Spinal cord (tissue), 10 donors: ENCODE data around the gene AEBP1. TPM values are rescaled to one million over a fixed set of nuclear protein-coding genes. Genes with fewer than 3 reads are reported as not detected.

Source experiments
- DNase-seq, 6 donors: peaks; one replicate each; pipeline versions ENCODE4 v3.0.0 to v3.0.0-alpha.2; 2013 to 2015; ENCODE audit warnings: low spot score in 6 of 6, low read depth in 4 of 6
- H3K27ac ChIP-seq: one replicate; pipeline ENCODE4 v1.5.1; 2013; ENCODE audit warnings: low read depth, low read length, control low read depth
- H3K27me3 ChIP-seq: one replicate; pipeline ENCODE4 v1.6.1; 2013; ENCODE audit warnings: low read length; ENCODE audit not compliant: control insufficient read depth, insufficient read depth
- H3K36me3 ChIP-seq: one replicate; pipeline ENCODE4 v1.6.1; 2013; ENCODE audit warnings: low read length; ENCODE audit not compliant: control insufficient read depth, insufficient read depth
- H3K4me1 ChIP-seq: one replicate; pipeline ENCODE4 v1.6.1; 2013; ENCODE audit warnings: low read length; ENCODE audit not compliant: control insufficient read depth, insufficient read depth
- H3K4me3 ChIP-seq: one replicate; pipeline ENCODE4 v1.5.1; 2013; ENCODE audit warnings: low read depth, low read length, control low read depth
- H3K9me3 ChIP-seq: one replicate; pipeline ENCODE4 v1.6.1; 2013; ENCODE audit warnings: low read length; ENCODE audit not compliant: control insufficient read depth, insufficient read depth
- WGBS: methylation state at CpG from one replicate; pipeline ENCODE4 v1.1.5; 2013; ENCODE audit warnings: missing lambda C conversion rate; ENCODE audit not compliant: insufficient coverage; 5-methylcytosine and 5-hydroxymethylcytosine counted together
- polyA plus RNA-seq, 2 donors: library from polyadenylated mRNA; unstranded; fragments of 120-200 nt; gene quantifications; one replicate each; pipeline ENCODE4 v1.2.1, GENCODE V29; 2013; ENCODE audit not compliant: insufficient read length in 2 of 2
- total RNA-seq, 2 donors: library from RNA; depleted of rRNA in 1 of 2; stranded (reverse); fragments of 120-200 nt in 1 of 2; fragments of >200 nt in 1 of 2; gene quantifications; one replicate each; pipeline versions ENCODE4 v1.2.3 to v1.2.4, GENCODE V29; 2013 to 2014
- donor health status: healthy.

The AEBP1 gene
- total and polyA plus RNA-seq, 4 donors = 39.9 to 102 (median 72.2) TPM

- Histone ChIP-seq H3K4me3 (no peak overlapping the region), H3K27me3 (no peaks in the 10 kb centered on the region), H3K4me1 (peaks cover 12% of the 10 kb centered on the region), H3K9me3 (no peaks in the 10 kb centered on the region), H3K27ac (no peak overlapping the region), H3K36me3 (peaks cover 5% of the 10 kb centered on the region)
- WGBS = 93% methylated on average over 5 of the region's 5 CpGs
- no peak for DNase-seq
Observed at GRCh38 chr7:44153948-44154335, 49.8 kb downstream of the AEBP1 start.

- no CpG with 5 or more reads among the region's 3 CpGs for WGBS
- peaks cover 12% of the 10 kb centered on the region for H3K4me1 ChIP-seq
Observed at GRCh38 chr7:44154703-44155102, 50.6 kb downstream of the AEBP1 start.

GRCh38 chr7:44155191-44156185 lies 51.3 kb downstream of the AEBP1 start:
- H3K27ac ChIP-seq = no peak overlapping the region
- H3K9me3 ChIP-seq = no peaks in the 10 kb centered on the region
- DNase-seq = peak in 1 of 6 donors; percentile 38
- whole genome bisulfite sequencing = 90% methylated on average over 7 of the region's 8 CpGs
- H3K4me3 ChIP-seq = no peak overlapping the region
- peaks cover 12% of the 10 kb centered on the region for H3K4me1 ChIP-seq
- no peaks in the 10 kb centered on the region for H3K27me3 ChIP-seq
- H3K36me3 ChIP-seq = peaks cover 5% of the 10 kb centered on the region

More at GRCh38 chr7:44154703-44155102, 50.6 kb downstream of the AEBP1 start:
- DNase-seq = peak in 1 of 6 donors; percentile 2
- Histone ChIP-seq H3K27me3 (no peaks in the 10 kb centered on the region), H3K36me3 (peaks cover 5% of the 10 kb centered on the region), H3K9me3 (no peaks in the 10 kb centered on the region), H3K27ac (no peak overlapping the region), H3K4me3 (no peak overlapping the region)

DNA sequence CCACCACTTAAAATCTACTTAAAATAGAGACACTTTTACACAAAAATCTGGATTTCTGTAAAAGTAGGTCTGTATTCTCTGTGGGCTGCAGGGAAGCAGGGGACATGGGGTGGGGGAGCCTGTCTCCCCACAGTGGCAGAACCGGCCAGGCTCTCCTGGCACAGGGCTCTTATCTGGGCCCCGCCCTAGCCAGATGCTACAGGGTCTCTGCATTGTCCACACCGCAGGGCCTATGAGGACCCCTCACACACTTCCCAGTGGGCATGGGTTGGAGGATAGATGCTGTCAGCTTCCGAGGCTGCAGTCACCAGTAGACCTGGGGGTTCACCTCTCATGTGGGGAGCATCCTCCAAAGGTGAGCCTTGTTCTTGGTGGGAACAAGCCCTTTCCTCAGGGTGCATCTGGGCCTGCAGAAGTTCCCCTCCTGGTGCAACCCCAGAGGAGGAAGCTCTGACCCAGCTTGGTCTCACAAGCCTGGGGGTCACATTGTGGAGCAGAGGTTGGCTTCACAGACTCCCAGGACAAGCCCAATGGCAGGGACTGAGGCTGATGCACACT lies 52.4 kb downstream of the AEBP1 start:
- H3K36me3 ChIP-seq = peaks cover 3% of the 10 kb centered on the region
- no peak for DNase-seq
- no peak overlapping the region for H3K27ac ChIP-seq
- peaks cover 12% of the 10 kb centered on the region for H3K4me1 ChIP-seq
- WGBS = 86% methylated on average over 2 of the region's 4 CpGs
- H3K9me3 ChIP-seq = no peaks in the 10 kb centered on the region
- no peaks in the 10 kb centered on the region for H3K27me3 ChIP-seq
- no peak overlapping the region for H3K4me3 ChIP-seq

DNA sequence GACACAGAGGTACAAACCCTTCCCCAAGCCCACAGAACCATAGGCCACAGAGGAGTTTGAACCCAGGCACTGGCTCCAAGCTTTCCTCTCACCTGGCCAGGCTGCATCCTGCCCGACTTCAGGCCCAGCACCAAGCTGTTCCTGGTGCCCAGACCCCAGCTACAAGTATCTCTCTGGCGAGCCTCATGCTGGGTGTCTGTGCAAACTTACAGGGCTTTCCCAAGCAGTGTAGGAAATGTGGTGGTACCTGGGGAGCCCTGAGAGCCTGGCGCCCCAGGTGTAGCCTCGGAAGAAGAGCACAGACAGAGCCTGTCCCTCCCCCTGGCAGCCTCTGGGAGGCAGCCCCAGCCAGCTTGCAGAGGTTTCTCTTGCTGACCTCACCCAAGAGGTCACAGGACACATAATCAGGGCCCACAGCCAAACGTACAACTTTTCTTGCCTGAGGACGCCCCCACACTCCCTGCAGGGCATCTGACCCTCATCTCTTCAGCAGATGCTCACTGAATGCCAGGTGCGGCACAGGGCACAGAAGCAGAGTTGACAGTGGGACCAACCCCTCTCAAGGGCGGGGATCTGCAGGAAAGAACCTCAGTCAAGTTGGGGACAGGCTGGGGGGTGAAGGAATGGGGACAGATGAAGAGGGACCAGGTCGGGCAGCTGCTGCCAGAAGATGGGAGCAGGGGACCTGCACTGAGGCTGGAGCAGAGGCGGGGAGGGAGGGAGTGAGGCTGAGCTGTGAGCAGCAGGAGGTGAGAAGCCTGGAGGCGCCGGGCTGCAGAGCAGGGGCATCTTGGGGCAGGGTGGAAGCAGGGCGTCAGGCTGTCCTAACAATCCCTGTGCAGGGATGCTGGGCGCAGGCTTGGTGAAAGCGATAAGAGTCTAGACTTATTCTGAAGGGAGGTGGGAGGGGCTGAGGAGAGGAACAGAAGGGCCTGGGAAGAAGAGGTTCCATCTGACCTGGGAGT lies 53.3 kb downstream of the AEBP1 start:
- Histone ChIP-seq H3K4me1 (peaks cover 12% of the 10 kb centered on the region), H3K27me3 (no peaks in the 10 kb centered on the region), H3K9me3 (no peaks in the 10 kb centered on the region), H3K27ac (no peak overlapping the region), H3K4me3 (no peak overlapping the region), H3K36me3 (no peaks in the 10 kb centered on the region)
- no peak for DNase-seq
- WGBS = 67% methylated on average over 15 of the region's 15 CpGs

- Histone ChIP-seq H3K27ac (no peak overlapping the region), H3K27me3 (no peaks in the 10 kb centered on the region), H3K9me3 (no peaks in the 10 kb centered on the region), H3K4me3 (no peak overlapping the region), H3K4me1 (peaks cover 12% of the 10 kb centered on the region), H3K36me3 (no peaks in the 10 kb centered on the region)
- DNase-seq = no peak
- 65% methylated on average over 10 of the region's 10 CpGs for WGBS
Observed at GRCh38 chr7:44158096-44158872, 54.1 kb downstream of the AEBP1 start.

DNA sequence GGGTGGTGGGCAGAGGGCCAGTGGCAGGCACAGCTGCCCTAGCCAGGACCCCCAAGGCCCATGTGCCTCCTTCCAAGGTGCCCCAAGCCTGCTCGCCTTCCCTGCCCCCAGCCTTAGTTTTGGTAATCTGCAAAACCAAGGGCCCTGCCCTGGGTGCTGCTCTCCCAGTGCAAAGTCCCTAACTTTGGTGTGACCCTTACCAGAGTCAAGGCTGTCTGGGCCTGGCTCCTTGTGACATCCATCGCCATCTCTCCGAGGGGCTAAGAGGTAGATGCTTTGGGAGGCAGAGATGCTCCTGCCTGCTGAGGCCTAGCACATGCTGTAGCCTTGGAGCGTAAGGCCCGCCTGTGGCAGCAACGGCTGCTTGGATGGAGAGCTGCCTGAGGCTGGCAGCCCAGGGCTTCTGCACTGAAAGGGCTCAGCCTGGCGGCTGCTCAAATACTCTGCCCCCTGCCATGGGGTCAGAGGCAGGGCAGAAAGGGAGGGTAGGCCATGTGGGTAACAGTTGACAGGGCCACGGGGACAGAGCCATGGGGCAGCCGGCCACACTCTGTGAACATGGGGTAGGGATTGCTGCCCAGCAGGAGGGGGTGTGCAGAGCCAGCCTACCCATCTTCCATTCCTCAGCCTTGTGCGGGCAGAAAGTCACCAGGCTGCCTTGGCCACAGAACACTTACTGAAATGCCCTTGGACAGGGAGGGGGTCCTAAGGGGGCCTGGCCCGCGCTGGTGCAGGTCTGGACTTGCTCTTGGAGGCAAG lies 54.9 kb downstream of the AEBP1 start:
- Histone ChIP-seq H3K27ac (no peak overlapping the region), H3K36me3 (no peaks in the 10 kb centered on the region), H3K4me1 (peaks cover 12% of the 10 kb centered on the region), H3K4me3 (no peak overlapping the region), H3K27me3 (no peaks in the 10 kb centered on the region), H3K9me3 (no peaks in the 10 kb centered on the region)
- 80% methylated on average over 9 of the region's 12 CpGs for WGBS
- peak in 1 of 6 donors; percentile 35 for DNase-seq

GRCh38 chr7:44159824-44160630 lies 55.9 kb downstream of the AEBP1 start:
- WGBS = 86% methylated on average over 4 of the region's 5 CpGs
- H3K27me3 ChIP-seq = no peaks in the 10 kb centered on the region
- peaks cover 12% of the 10 kb centered on the region for H3K4me1 ChIP-seq
- H3K4me3 ChIP-seq = no peak overlapping the region
- H3K36me3 ChIP-seq = no peaks in the 10 kb centered on the region
- DNase-seq = no peak
- no peak overlapping the region for H3K27ac ChIP-seq
- no peaks in the 10 kb centered on the region for H3K9me3 ChIP-seq
